Measurements from ENCODE around the gene FARP1.

Gene FARP1

GRCh38 chr13:98233127-98233526 lies 90.2 kb downstream of the FARP1 start:
- DNase-seq, result no peak

- no peak for DNase-seq
Measured at GRCh38 chr13:98234348-98234747, 91.5 kb downstream of the FARP1 start.

GRCh38 chr13:98236197-98236596 lies 93.3 kb downstream of the FARP1 start:
- no peak for DNase-seq

- no peak for DNase-seq
Measured at GRCh38 chr13:98237331-98237730, 94.4 kb downstream of the FARP1 start.

DNA sequence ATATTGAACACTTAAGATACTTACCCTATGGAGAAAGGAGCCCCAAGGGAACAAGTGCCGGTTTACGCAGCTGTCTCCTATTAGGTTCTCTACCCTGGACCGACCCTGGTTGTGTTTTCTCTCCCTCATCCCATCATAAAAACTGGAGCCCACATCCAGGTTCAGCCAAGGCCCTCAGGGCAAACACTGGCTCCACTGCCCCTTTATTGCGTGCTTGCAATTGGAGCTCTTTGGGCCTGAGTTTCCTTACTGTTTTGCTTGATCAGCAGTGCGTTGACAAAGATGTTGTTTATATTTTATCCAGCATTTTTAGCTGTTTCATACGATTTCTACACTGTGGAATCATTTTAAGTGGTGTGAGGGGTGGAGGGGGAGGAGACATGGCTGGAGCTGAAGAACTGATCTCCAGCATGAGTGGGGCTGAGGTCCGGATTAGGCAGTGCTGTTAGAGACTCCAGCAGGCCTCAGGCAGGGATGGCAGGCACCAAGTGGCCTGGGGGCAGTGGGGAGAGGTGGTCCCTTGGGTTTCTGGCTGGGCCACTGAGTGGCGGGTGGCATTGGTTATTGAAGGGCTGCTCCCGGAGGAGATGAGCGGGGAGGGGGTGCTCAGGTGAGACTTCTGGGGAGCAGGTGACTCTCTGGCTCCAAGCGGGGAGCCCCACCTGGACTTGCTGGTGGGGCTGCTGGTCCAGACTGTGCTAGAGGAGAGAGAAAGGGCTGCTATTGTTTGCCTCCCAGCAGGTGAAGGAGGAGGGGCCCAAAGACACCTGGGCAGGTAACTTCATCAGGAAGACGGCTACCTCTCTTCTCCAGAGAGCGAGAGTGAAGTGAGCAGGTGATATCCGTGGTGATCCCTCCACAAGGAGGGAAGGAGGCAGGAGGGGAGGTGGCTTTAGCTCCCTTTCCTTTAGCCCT lies 96.5 kb downstream of the FARP1 start:
- DNase-seq, result peak; percentile 97

DNA sequence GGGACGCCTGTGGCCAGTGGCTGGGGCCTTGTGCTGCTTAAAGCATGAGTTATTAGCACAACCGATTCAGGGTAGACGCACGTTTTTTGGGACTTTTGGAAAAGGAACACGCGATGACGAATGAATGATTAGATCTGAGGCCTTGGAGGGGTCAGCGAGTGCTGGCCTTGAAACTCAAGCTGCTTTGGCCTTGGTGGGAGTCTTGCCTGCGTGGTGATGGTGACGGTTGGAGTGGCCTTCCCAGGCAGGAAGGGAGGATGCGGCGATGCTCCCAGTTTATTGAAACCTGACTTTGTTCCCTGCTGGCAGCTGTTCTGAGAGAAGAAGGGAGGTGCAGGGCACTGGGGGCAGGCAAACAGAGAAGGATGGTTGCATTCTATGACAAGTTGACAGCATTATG lies 97.2 kb downstream of the FARP1 start:
- no peak for DNase-seq

DNA sequence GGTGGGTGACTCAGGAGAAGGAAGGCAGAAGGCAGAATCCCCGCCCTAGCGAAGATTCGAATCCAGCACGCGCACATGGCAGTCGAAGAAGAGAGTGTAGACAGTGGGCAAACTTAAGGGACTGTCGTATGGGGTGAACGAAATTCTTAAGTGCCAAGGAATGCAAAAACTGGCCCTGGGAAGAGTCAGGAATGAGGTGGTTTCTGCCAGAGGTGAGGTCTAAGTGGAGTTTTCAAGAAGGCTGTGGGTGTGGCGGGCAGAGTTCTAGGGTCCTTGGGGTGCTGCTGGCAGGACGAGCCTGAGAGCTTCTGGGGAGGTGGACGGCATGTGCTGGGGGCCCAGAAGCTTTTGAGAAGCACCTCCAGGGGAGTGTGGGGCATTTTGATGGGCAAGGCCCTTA lies 98.1 kb downstream of the FARP1 start:
- no peak for DNase-seq

DNA sequence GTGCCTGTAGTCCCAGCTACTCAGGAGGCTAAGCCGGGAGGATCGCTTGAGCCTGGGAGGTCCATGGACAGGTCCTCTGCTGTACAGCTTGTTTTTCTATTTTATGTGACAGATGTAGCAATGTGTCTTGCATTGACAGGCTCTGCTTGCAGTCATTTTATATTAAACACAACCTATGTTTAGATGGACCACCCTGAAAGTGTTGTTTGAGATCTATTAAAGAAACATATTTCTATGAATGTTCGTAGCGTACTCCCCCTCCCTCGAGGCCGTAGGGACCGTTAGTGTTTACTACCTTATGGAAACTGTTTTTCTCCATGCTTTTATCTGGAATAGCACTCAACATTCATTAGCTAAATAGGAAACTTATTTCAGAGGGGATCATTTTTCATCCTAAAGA lies 99.1 kb downstream of the FARP1 start:
- no peak for DNase-seq

GRCh38 chr13:98242403-98242802 lies 99.5 kb downstream of the FARP1 start:
- DNase-seq, result no peak

DNA sequence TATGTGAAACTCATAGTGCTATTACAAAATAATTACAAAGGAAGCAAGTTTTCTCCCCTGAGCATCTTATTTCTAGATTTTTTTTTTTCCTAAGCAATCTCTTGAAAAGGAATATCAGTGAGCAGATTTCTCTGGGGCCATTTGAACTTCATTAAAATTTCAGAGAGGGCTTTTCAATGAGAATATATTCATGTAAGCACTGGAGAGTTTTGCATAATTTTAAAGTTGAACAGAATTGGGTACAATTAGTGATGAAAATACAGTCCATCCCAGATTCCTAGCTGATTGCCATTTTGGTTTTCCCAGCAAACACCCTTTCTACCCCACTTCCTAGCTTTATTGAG lies 101.0 kb downstream of the FARP1 start:
- no peak for DNase-seq

DNA sequence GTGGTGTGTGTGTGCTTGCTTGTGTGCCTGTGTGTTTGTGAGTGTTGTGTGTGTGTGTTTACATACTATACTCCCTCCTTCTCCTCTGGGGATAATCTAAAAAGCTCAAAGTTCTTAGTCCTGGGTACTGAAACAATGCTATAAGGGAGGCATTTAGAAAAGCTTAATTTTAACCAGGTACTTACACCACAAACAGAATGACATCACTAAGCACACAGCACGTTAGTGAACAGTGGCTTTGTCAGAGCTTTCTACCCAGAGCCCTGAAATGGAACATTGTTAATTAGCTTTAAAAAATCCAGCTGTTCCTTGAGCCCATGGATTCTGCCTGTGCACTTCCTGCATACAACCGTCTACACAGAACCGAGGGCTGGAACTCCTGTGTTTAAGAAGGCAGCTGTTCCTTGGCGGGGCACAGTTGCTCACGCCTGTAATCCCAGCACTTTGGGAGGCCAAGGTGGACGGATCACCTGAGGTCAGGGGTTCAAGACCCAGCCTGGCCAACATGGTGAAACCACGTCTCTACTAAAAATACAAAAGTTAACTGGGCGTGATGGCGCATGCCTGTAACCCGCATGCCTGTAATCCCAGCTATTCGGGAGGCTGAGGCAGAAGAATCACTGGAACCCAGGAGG lies 103.8 kb downstream of the FARP1 start:
- no peak for DNase-seq

- no peak for DNase-seq
Measured at GRCh38 chr13:98251708-98252107, 108.8 kb downstream of the FARP1 start.

- no peak for DNase-seq
Measured at GRCh38 chr13:98252931-98253470, 110.1 kb downstream of the FARP1 start.

GRCh38 chr13:98253526-98253925 lies 110.6 kb downstream of the FARP1 start:
- DNase-seq, result no peak

DNA sequence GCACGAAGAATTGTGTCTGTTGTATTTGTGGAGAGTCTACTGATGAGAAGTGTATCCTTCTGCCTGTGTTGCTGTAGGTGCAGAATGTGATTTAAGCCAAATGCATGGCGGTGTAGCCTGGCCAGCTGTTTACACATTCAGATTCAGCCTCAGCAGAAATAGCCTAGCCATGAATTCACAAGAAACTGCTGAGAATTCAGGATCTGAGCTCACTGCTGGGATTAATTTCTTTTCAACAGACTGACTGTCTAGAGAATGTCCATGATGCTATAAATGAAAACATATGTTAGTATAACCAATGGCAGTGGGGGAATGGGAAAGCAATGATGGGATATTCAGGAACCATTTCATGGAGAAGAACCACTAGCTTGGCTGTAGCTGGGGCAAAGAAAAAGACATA lies 111.6 kb downstream of the FARP1 start:
- DNase-seq, result no peak

DNA sequence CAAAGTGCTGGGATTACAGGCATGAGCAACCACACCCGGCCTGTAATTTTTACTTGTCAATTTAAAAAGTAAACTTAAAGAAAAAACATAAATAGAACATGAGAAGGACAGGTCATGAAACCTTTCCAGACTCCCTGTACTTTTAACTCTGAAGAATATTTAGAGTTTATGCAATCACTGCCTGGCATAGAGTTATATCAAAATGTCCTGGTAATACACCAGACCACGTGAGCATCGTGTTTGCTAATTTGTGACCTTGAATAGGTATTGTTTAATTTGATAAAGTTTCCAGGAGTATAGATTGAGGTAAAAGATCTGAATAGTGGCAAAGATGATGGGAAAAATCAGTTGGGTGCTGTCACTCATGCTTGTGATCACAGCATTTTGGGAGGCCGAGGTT lies 115.3 kb downstream of the FARP1 start:
- no peak for DNase-seq

DNA sequence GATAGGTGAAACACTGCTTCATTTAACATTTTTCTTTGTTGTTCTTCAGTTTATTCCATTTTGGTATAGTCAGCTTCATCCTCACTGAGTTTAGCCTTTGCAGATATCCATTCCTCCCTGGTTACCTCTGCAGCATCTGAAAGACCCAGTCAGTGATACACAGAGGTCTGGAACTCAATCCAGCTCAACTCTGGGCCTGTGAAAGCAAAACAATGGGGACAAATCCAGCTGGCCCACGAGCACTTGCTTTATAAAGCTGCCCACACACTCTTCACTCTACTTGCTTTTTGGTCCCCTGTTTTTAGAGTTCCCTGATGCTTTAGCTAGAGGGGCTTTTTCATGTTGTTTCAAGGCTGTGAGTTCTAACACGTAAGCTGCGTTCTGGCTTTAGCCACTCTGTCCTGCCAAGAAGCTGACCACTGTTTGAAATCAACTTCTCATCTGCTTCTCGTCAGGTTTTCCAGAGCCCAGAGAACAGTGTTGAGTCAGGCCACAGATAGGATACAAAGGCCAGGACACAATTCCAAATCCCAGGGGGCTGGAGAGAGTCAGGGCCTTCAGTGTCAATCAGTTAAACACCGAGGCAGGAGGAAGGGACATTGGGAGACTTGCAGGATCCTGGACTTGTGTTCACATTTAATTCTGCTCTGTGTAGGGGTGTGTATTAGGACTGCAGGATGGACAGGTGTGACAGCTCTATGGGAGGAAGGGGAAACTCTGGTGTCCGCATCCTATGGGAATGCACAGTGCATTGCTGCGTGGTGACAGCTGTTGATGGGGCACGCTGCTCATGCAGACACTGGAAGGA lies 117.7 kb downstream of the FARP1 start:
- no peak for DNase-seq

DNA sequence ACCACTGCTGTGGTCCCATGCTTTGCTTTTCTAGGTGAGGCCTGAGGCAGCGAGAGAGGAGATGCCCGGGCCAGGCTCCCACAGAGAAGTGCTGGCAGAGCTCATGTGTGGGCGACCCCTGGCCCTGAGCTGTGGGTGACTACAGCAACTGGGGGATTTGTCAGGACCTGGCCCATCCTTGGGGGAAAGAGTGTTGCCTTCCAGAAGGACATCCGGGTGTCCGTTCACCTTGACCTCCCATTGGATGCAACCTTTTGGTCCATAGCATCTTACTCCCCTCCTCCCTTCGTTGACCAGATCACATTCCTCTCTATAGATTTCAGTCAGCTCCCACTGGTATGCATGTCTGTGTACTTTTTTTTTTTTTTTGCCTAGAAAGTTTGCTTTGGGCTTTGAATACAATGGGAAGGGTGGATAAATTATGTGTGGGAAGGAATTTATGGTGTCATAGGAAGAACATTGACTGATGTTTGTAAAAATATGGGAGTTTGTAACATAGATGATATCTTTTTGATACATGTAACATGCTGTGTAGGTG lies 118.3 kb downstream of the FARP1 start:
- DNase-seq, result no peak

GRCh38 chr13:98262292-98262691 lies 119.4 kb downstream of the FARP1 start:
- no peak for DNase-seq

GRCh38 chr13:98263841-98264240 lies 120.9 kb downstream of the FARP1 start:
- DNase-seq, result no peak

DNA sequence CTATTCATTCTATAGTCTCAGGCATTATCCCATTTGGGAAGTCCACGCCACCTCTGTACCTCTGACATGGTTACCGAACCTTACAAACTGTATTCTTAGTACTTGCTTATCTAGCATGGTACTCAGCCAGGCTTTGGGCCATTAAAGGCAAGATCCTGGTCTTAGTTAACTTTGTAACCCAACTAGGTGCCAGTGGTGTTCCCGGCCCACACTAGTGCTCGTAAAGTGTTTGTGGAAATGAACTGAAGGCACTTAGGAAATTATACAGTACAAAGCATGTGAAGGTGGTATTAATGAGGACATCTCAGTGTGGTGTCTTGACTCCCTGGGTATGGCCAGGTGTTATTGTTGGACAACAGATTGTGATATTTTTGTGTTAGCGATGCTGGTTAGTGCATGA lies 122.0 kb downstream of the FARP1 start:
- DNase-seq, result no peak

- no peak for DNase-seq
Measured at GRCh38 chr13:98265692-98266551, 123.0 kb downstream of the FARP1 start.

Measured in DMS79 (cell line).